ENCODE data around the gene WDR41. TPM values are rescaled to one million over a fixed set of nuclear protein-coding genes. Genes with fewer than 3 reads are reported as not detected.
"Not testable (repeated sequence)": the region's sequence is repeated elsewhere in the genome, so short reads cannot be mapped to it uniquely, and the experiment has no call there.

The WDR41 gene
- total RNA-seq, 1 experiment from 2014 or later = 25.2 TPM

GRCh38 chr5:77389746-77390145 lies 102.4 kb downstream of the WDR41 start:
- DNase-seq = no peak
- BruUV-seq (replicated peaks) = no TSS peak
- TF ChIP-seq EZH2 (IDR thresholded peaks at IDR 0.05; ENCODE audit: low read depth) (no peak), CTCF (conservative IDR thresholded peaks at IDR 0.05) (no peak)
- POLR2A ChIA-PET (ENCODE audit: unreplicated experiment) = no interaction called here
- Histone ChIP-seq H3K4me3 (no peak overlapping the region), H3K4me2 (no peak overlapping the region), H4K20me1 (ENCODE audit: insufficient read depth) (no peaks in the 10 kb centered on the region), H3K27ac (no peak overlapping the region), H2AFZ (no peak overlapping the region), H3K79me2 (ENCODE audit: low read depth) (no peaks in the 10 kb centered on the region), H3K36me3 (ENCODE audit: low read depth) (no peaks in the 10 kb centered on the region), H3F3A (ENCODE audit: insufficient read depth, low read depth) (no peaks in the 10 kb centered on the region), H3K9me3 (ENCODE audit: insufficient read depth, low read depth) (no peaks in the 10 kb centered on the region), H3K4me1 (replicated peaks; ENCODE audit: insufficient read depth) (no peaks in the 10 kb centered on the region), H3K9me2 (ENCODE audit: insufficient read depth) (no peaks in the 10 kb centered on the region), H3K27me3 (ENCODE audit: insufficient read depth, low read depth) (peaks cover 7% of the 10 kb centered on the region; the same call in 1 of the 2 replicates)
- CTCF ChIA-PET = no interaction called here
- intact Hi-C loops (cut with micrococcal nuclease; ENCODE audit: unreplicated experiment) = no loop called here

- H3K27me3 ChIP-seq (ENCODE audit: insufficient read depth, low read depth); DNase-seq; CTCF ChIA-PET; H3K9me2 ChIP-seq (ENCODE audit: insufficient read depth); H3K4me2 ChIP-seq; H3K27ac ChIP-seq; H3K4me1 ChIP-seq (replicated peaks; ENCODE audit: insufficient read depth); H4K20me1 ChIP-seq (ENCODE audit: insufficient read depth); BruUV-seq (replicated peaks); POLR2A ChIA-PET (ENCODE audit: unreplicated experiment); H3K4me3 ChIP-seq; H3F3A ChIP-seq (ENCODE audit: insufficient read depth, low read depth); intact Hi-C loops (cut with micrococcal nuclease; ENCODE audit: unreplicated experiment); H3K36me3 ChIP-seq (ENCODE audit: low read depth); H3K79me2 ChIP-seq (ENCODE audit: low read depth); H2AFZ ChIP-seq; H3K9me3 ChIP-seq (ENCODE audit: insufficient read depth, low read depth): not testable (repeated sequence)
Measured at GRCh38 chr5:77386340-77386739, 105.8 kb downstream of the WDR41 start.

- intact Hi-C loops (cut with micrococcal nuclease; ENCODE audit: unreplicated experiment); H3F3A ChIP-seq (ENCODE audit: insufficient read depth, low read depth); H4K20me1 ChIP-seq (ENCODE audit: insufficient read depth); H3K4me1 ChIP-seq (replicated peaks; ENCODE audit: insufficient read depth); DNase-seq; H2AFZ ChIP-seq; H3K9me3 ChIP-seq (ENCODE audit: insufficient read depth, low read depth); H3K9me2 ChIP-seq (ENCODE audit: insufficient read depth); H3K79me2 ChIP-seq (ENCODE audit: low read depth); H3K4me3 ChIP-seq; POLR2A ChIA-PET (ENCODE audit: unreplicated experiment); H3K27ac ChIP-seq; H3K27me3 ChIP-seq (ENCODE audit: insufficient read depth, low read depth); CTCF ChIA-PET; BruUV-seq (replicated peaks); H3K36me3 ChIP-seq (ENCODE audit: low read depth); H3K4me2 ChIP-seq: not testable (repeated sequence)
Measured at GRCh38 chr5:77383336-77383735, 108.8 kb downstream of the WDR41 start.

Other genes with a start within 250 kb of the WDR41 start
- gene OTP, start 146.4 kb upstream of the WDR41 start, total RNA-seq (2021) = not detected in 2 replicates